ENCODE data around the gene EVI5. TPM values are rescaled to one million over a fixed set of nuclear protein-coding genes. Genes with fewer than 3 reads are reported as not detected.

Gene EVI5
- total RNA-seq (1 to 10 TPM in 1 of 2 experiments, under 1 TPM in 1; 0.93 to 1.7 TPM), polyA plus RNA-seq (under 1 TPM; 0.16 to 0.21 TPM)

- Histone ChIP-seq H3K4me3 (ENCODE audit: low read length in 2 of 2) (peak within 1 kb of the TSS; percentile 42 to 57), H3K9me3 (ENCODE audit: control insufficient read depth in 1 of 2, low read length in 2 of 2) (no peaks in the 10 kb centered on the region), H3K27me3 (ENCODE audit: insufficient read depth, low read length) (peaks cover 12% of the 10 kb centered on the region), H3K27ac (ENCODE audit: low read depth, low read length) (no peak within 1 kb of the TSS), H3K4me1 (ENCODE audit: insufficient read depth, low read length) (peaks cover 25% of the 10 kb centered on the region), H3K36me3 (ENCODE audit: insufficient read depth, low read length) (no peaks in the 10 kb centered on the region)
- ChIA-PET POLR2A (ENCODE audit: partially characterized antibody) (interaction anchor here (0.9 to 3.0 kb wide), 2 partner anchors 48 to 58 kb away, joined by 3 to 7 read pairs; no protein-coding TSS in a partner anchor), CTCF (ENCODE audit: partially characterized antibody) (interaction anchor here (1.6 to 2.2 kb wide), 3 partner anchors 34 to 277 kb away, joined by 3 to 9 read pairs (median 4); no protein-coding TSS in a partner anchor)
- intact Hi-C loops (cut with micrococcal nuclease) = loop anchor here (2.0 kb wide), 1 partner anchor 36 kb away; no protein-coding TSS in a partner anchor
- Mint-ChIP-seq H3K4me3 (peak within 1 kb of the TSS; percentile 76 to 89 (median 82)), H3K27ac (peak within 1 kb of the TSS in 5 of 7 donors; percentile 15 to 68 (median 52)), H3K9me3 (no peaks in the 10 kb centered on the region), H3K4me1 (peaks cover 12 to 32% (median 18%) of the 10 kb centered on the region in 4 donors), H3K36me3 (peaks cover 0 to 2% of the 10 kb centered on the region in 2 donors), H3K27me3 (peaks cover 26 to 41% of the 10 kb centered on the region in 2 donors)
- peak; percentile 54 to 61 (median 57) for DNase-seq
Observed at GRCh38 chr1:92784639-92785500, at the start of gene EVI5. TSS of gene EVI5 (minus strand) at chr1:92785108. CDS start at chr1:92736546, 48,562 bp downstream.

DNA sequence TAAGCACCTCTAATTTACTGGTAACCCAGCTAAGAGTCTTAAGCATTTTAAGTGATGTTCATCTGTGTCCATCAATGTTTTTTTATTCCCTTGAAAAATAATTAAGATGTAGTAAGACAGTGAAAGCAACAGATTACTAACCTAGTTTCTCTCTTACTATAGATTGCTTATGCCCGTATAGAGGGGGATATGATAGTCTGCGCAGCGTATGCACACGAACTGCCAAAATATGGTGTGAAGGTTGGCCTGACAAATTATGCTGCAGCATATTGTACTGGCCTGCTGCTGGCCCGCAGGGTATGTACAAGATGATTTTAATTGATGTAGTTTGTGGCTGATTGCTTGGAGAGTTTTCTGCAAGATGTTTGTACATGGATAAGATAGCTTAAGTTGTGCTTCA lies 49.7 kb upstream of the EVI5 start:
- H3K4me3 Mint-ChIP-seq = peak overlapping the region; percentile 98 to 100 (median 100)
- DNase-seq = no peak
- CTCF ChIA-PET (ENCODE audit: partially characterized antibody) = no interaction called here
- peak overlapping the region; percentile 93 for H3K27ac ChIP-seq (ENCODE audit: low read depth, low read length)
- no peaks in the 10 kb centered on the region for H3K9me3 ChIP-seq (ENCODE audit: control insufficient read depth in 1 of 2, low read length in 2 of 2)
- no peak overlapping the region for H3K4me3 ChIP-seq (ENCODE audit: low read length in 2 of 2)
- POLR2A ChIA-PET (ENCODE audit: partially characterized antibody) = interaction anchor here (1.4 to 2.0 kb wide), 2 partner anchors 126 to 127 kb away, joined by 4 to 7 read pairs; partner anchors contain the start of gene DIPK1A
- H3K4me1 ChIP-seq (ENCODE audit: insufficient read depth, low read length) = peaks cover 73% of the 10 kb centered on the region
- H3K36me3 ChIP-seq (ENCODE audit: insufficient read depth, low read length) = peaks cover 46% of the 10 kb centered on the region
- peaks cover 0 to 3% (median 0%) of the 10 kb centered on the region in 8 donors for H3K9me3 Mint-ChIP-seq
- H3K4me1 Mint-ChIP-seq = peaks cover 56 to 81% (median 68%) of the 10 kb centered on the region in 4 donors
- peaks cover 49 to 79% of the 10 kb centered on the region in 2 donors for H3K36me3 Mint-ChIP-seq
- H3K27me3 ChIP-seq (ENCODE audit: insufficient read depth, low read length) = no peaks in the 10 kb centered on the region
- intact Hi-C loops (cut with micrococcal nuclease) = loop anchor here (5.0 kb wide), 2 partner anchors 347 to 1013 kb away; partner anchors contain the start of gene GFI1
- H3K27me3 Mint-ChIP-seq = peaks cover 0 to 1% of the 10 kb centered on the region in 2 donors
- H3K27ac Mint-ChIP-seq = peak overlapping the region; percentile 98 to 100 (median 99)

- H3K4me1 Mint-ChIP-seq = peaks cover 51 to 73% (median 62%) of the 10 kb centered on the region in 4 donors
- Histone ChIP-seq H3K27ac (ENCODE audit: low read depth, low read length) (peak overlapping the region; percentile 93), H3K4me1 (ENCODE audit: insufficient read depth, low read length) (peaks cover 65% of the 10 kb centered on the region), H3K9me3 (ENCODE audit: control insufficient read depth in 1 of 2, low read length in 2 of 2) (no peaks in the 10 kb centered on the region), H3K27me3 (ENCODE audit: insufficient read depth, low read length) (no peaks in the 10 kb centered on the region), H3K4me3 (ENCODE audit: low read length in 2 of 2) (peak overlapping the region in 1 of 2 donors; percentile 100), H3K36me3 (ENCODE audit: insufficient read depth, low read length) (peaks cover 39% of the 10 kb centered on the region)
- H3K4me3 Mint-ChIP-seq = peak overlapping the region; percentile 98 to 100 (median 100)
- DNase-seq = peak in 1 of 5 donors; percentile 44
- peak overlapping the region; percentile 98 to 100 (median 99) for H3K27ac Mint-ChIP-seq
- CTCF ChIA-PET (ENCODE audit: partially characterized antibody) = no interaction called here
- H3K27me3 Mint-ChIP-seq = peaks cover 0 to 1% of the 10 kb centered on the region in 2 donors
- peaks cover 0 to 3% (median 0%) of the 10 kb centered on the region in 8 donors for H3K9me3 Mint-ChIP-seq
- intact Hi-C loops (cut with micrococcal nuclease) = loop anchor here (5.0 kb wide), 2 partner anchors 347 to 1013 kb away; partner anchors contain the start of gene GFI1
- POLR2A ChIA-PET (ENCODE audit: partially characterized antibody) = interaction anchor here (1.4 to 2.0 kb wide), 2 partner anchors 127 to 128 kb away, joined by 4 to 7 read pairs; partner anchors contain the start of gene DIPK1A
- H3K36me3 Mint-ChIP-seq = peaks cover 44 to 71% of the 10 kb centered on the region in 2 donors
Observed at GRCh38 chr1:92833840-92834239, 48.9 kb upstream of the EVI5 start.

GRCh38 chr1:92832537-92833114 lies 47.7 kb upstream of the EVI5 start:
- no peak for DNase-seq
- Histone ChIP-seq H3K36me3 (ENCODE audit: insufficient read depth, low read length) (peaks cover 26% of the 10 kb centered on the region), H3K27ac (ENCODE audit: low read depth, low read length) (peak overlapping the region; percentile 93), H3K4me1 (ENCODE audit: insufficient read depth, low read length) (peaks cover 53% of the 10 kb centered on the region), H3K9me3 (ENCODE audit: control insufficient read depth in 1 of 2, low read length in 2 of 2) (no peaks in the 10 kb centered on the region), H3K27me3 (ENCODE audit: insufficient read depth, low read length) (no peaks in the 10 kb centered on the region), H3K4me3 (ENCODE audit: low read length in 2 of 2) (peak overlapping the region; percentile 54 to 100)
- peaks cover 36 to 59% of the 10 kb centered on the region in 2 donors for H3K36me3 Mint-ChIP-seq
- peak overlapping the region; percentile 98 to 100 (median 99) for H3K27ac Mint-ChIP-seq
- peak overlapping the region; percentile 98 to 100 (median 100) for H3K4me3 Mint-ChIP-seq
- ChIA-PET POLR2A (ENCODE audit: partially characterized antibody) (interaction anchor here (0.7 to 2.5 kb wide), 22 partner anchors 9 to 1014 kb away, joined by 3 to 60 read pairs (median 5); partner anchors contain the start of genes DIPK1A, DR1, EVI5 and MTF2), CTCF (ENCODE audit: partially characterized antibody) (interaction anchor here (0.8 to 3.0 kb wide), 19 partner anchors 9 to 1012 kb away, joined by 3 to 15 read pairs (median 6); partner anchors contain the start of genes DIPK1A and MTF2)
- intact Hi-C loops (cut with micrococcal nuclease) = loop anchor here (1.0 to 5.0 kb wide), 4 partner anchors 128 to 1015 kb away; partner anchors contain the start of genes DR1 and GFI1
- H3K27me3 Mint-ChIP-seq = peaks cover 0 to 1% of the 10 kb centered on the region in 2 donors
- H3K9me3 Mint-ChIP-seq = peaks cover 0 to 3% (median 0%) of the 10 kb centered on the region in 8 donors
- H3K4me1 Mint-ChIP-seq = peaks cover 41 to 62% (median 51%) of the 10 kb centered on the region in 4 donors

- intact Hi-C loops (cut with micrococcal nuclease) = loop anchor here (1.0 to 5.0 kb wide), 6 partner anchors 128 to 1077 kb away; partner anchors contain the start of genes CCDC18, DR1, GCLM and GFI1
- peak within 1 kb of the TSS; percentile 54 to 100 for H3K4me3 ChIP-seq (ENCODE audit: low read length in 2 of 2)
- POLR2A ChIA-PET (ENCODE audit: partially characterized antibody) = interaction anchor here (0.7 to 2.5 kb wide), 25 partner anchors 10 to 1047 kb away, joined by 3 to 60 read pairs (median 5); partner anchors contain the start of genes DIPK1A, DNTTIP2, DR1 and EVI5
- Mint-ChIP-seq H3K27ac (peak within 1 kb of the TSS; percentile 98 to 100 (median 99)), H3K4me3 (peak within 1 kb of the TSS; percentile 98 to 100 (median 100)), H3K27me3 (peaks cover 0 to 1% of the 10 kb centered on the region in 2 donors), H3K4me1 (peaks cover 35 to 55% (median 45%) of the 10 kb centered on the region in 4 donors), H3K36me3 (peaks cover 29 to 52% of the 10 kb centered on the region in 2 donors), H3K9me3 (peaks cover 0 to 3% (median 0%) of the 10 kb centered on the region in 8 donors)
- CTCF ChIA-PET (ENCODE audit: partially characterized antibody) = interaction anchor here (0.6 to 3.0 kb wide), 23 partner anchors 9 to 1013 kb away, joined by 3 to 15 read pairs (median 4); partner anchors contain the start of genes DIPK1A and MTF2
- DNase-seq = peak; percentile 97 to 100 (median 98)
- H3K9me3 ChIP-seq (ENCODE audit: control insufficient read depth in 1 of 2, low read length in 2 of 2) = no peaks in the 10 kb centered on the region
- H3K4me1 ChIP-seq (ENCODE audit: insufficient read depth, low read length) = peaks cover 46% of the 10 kb centered on the region
- no peaks in the 10 kb centered on the region for H3K27me3 ChIP-seq (ENCODE audit: insufficient read depth, low read length)
- H3K36me3 ChIP-seq (ENCODE audit: insufficient read depth, low read length) = peaks cover 20% of the 10 kb centered on the region
- peak within 1 kb of the TSS; percentile 93 for H3K27ac ChIP-seq (ENCODE audit: low read depth, low read length)
Observed at GRCh38 chr1:92831762-92832536, 47.0 kb upstream of the EVI5 start, which contains the start of gene RPL5. TSS of gene RPL5 (plus strand) at chr1:92832040. CDS start at chr1:92832115, 75 bp downstream.
